Measurements from ENCODE around the gene MSL2.
"Not testable (repeated sequence)": the region's sequence is repeated elsewhere in the genome, so short reads cannot be mapped to it uniquely, and the experiment has no call there.

DNA sequence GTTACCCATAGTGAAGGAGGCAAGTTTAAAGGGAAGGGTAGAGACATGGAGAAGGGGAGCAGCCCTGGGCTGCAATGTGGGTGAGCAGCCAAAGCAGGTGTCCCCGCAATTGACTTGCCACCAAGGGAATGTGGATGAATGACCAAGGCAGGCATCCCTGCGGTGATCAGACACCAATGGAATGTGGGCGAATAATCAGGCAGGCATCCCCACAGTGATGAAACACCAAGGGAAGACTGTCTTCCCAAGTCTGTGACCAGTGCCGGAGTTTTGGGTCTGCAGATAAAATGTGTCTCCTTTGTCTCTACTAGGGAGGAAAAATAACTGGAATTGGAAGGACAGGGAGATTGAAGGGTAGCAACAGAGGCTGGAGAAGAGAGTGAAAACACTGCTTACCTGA is 26.6 kb upstream of the MSL2 start:
- TF ChIP-seq POLR2AphosphoS5, POLR2A (IDR thresholded peaks at IDR 0.05): not testable (repeated sequence)
- TF ChIP-seq, protein P1, sequence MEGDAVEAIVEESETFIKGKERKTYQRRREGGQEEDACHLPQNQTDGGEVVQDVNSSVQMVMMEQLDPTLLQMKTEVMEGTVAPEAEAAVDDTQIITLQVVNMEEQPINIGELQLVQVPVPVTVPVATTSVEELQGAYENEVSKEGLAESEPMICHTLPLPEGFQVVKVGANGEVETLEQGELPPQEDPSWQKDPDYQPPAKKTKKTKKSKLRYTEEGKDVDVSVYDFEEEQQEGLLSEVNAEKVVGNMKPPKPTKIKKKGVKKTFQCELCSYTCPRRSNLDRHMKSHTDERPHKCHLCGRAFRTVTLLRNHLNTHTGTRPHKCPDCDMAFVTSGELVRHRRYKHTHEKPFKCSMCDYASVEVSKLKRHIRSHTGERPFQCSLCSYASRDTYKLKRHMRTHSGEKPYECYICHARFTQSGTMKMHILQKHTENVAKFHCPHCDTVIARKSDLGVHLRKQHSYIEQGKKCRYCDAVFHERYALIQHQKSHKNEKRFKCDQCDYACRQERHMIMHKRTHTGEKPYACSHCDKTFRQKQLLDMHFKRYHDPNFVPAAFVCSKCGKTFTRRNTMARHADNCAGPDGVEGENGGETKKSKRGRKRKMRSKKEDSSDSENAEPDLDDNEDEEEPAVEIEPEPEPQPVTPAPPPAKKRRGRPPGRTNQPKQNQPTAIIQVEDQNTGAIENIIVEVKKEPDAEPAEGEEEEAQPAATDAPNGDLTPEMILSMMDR (IDR thresholded peaks at IDR 0.05 in 8 of 11, conservative IDR thresholded peaks at IDR 0.05 in 3 of 11): not testable (repeated sequence)
